DND-41 (cell line): ENCODE results near the gene SPTY2D1.
"Not testable (repeated sequence)": the region's sequence is repeated elsewhere in the genome, so short reads cannot be mapped to it uniquely, and the experiment has no call there.

Experiments
- ATAC-seq: fragments of 200-7000 bp; cut with Tn5 transposase; 3 replicates; pipeline ENCODE4 v1.9.1; 2021; ENCODE audit warnings: low read depth; ENCODE audit not compliant: insufficient read depth
- DNase-seq: peaks from one replicate; pipeline ENCODE4 v3.0.0-alpha.2; 2020
- H2AFZ ChIP-seq: 2 replicates; pipeline ENCODE4 v1.6.0; 2012; ENCODE audit warnings: low read depth, low read length
- H3K27ac ChIP-seq: 2 replicates; pipeline ENCODE4 v1.5.1; 2012; ENCODE audit warnings: low read length, inconsistent platforms
- H3K27me3 ChIP-seq: fragments of 200-600 bp; sonication (generic); 2 replicates; pipeline ENCODE4 v1.6.0; 2012; ENCODE audit warnings: low read length, mild to moderate bottlenecking, inconsistent platforms; ENCODE audit not compliant: insufficient read depth, poor library complexity
- H3K36me3 ChIP-seq: 2 replicates; pipeline ENCODE4 v1.5.1; 2012; ENCODE audit warnings: low read length, inconsistent platforms; ENCODE audit not compliant: insufficient read depth
- H3K4me1 ChIP-seq: 2 replicates; pipeline ENCODE4 v1.5.1; 2012; ENCODE audit warnings: mild to moderate bottlenecking, low read length; ENCODE audit not compliant: insufficient read depth
- H3K4me2 ChIP-seq: 2 replicates; pipeline ENCODE4 v1.6.0; 2012; ENCODE audit warnings: mild to moderate bottlenecking, moderate library complexity, low read length, inconsistent platforms; ENCODE audit not compliant: insufficient read depth
- H3K4me3 ChIP-seq, 2 experiments: fragments of 200-600 bp in 1 of 2; shearing (Covaris generic) in 1 of 2; 2 replicates each; pipeline ENCODE4 v1.5.1; 2012 to 2016; ENCODE audit warnings: inconsistent platforms in 2 of 2, low read length in 2 of 2, mild to moderate bottlenecking in 2 of 2, low read depth in 1 of 2, moderate library complexity in 1 of 2
- H3K79me2 ChIP-seq: 2 replicates; pipeline ENCODE4 v1.6.0; 2012; ENCODE audit warnings: low read length, inconsistent platforms; ENCODE audit not compliant: insufficient read depth
- H3K9ac ChIP-seq: 2 replicates; pipeline ENCODE4 v1.6.0; 2012; ENCODE audit warnings: low read depth, mild to moderate bottlenecking, inconsistent platforms, low read length, moderate library complexity
- H3K9me3 ChIP-seq: 2 replicates; pipeline ENCODE4 v1.5.1; 2012; ENCODE audit warnings: low read length, moderate library complexity, mild to moderate bottlenecking, inconsistent platforms; ENCODE audit not compliant: insufficient read depth, severe bottlenecking
- H4K20me1 ChIP-seq: 2 replicates; pipeline ENCODE4 v1.6.0; 2012; ENCODE audit warnings: low read length; ENCODE audit not compliant: insufficient read depth
- EZH2 ChIP-seq: IDR thresholded peaks from 3 replicates; pipeline ENCODE4 v1.6.1; 2012; ENCODE audit warnings: borderline replicate concordance, low read depth, mild to moderate bottlenecking, moderate library complexity, low read length, inconsistent platforms; ENCODE audit not compliant: severe bottlenecking
- TF ChIP-seq, protein P1 (sequence below): IDR thresholded peaks from 2 replicates; pipeline ENCODE4 v1.5.1; 2012; ENCODE audit warnings: borderline replicate concordance, low read length, moderate library complexity, mild to moderate bottlenecking; ENCODE audit not compliant: poor library complexity, severe bottlenecking; ENCODE audit errors: extremely low read depth

The SPTY2D1 gene

DNA sequence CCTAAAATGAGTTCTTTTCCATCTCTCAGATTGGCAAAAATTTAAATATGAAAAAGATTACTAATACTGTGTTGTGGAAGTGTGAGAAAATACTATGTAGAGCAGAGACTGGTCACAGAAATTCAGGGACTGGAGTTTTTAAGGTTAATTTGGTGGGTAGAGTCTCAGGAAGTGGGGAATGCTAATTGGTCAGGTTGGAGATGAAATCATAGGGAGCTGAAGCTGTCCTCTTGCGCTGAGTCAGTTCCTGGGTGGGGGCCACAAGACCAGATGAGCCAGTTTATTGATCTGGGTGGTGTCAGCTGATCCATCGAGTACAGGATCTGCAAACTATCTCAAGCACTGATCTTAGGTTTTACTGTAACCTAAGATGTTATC is 35.1 kb upstream of the SPTY2D1 start:
- H3K36me3 ChIP-seq = no peaks in the 10 kb centered on the region
- DNase-seq (no peak), ATAC-seq (no peak)
- H3K79me2 ChIP-seq = no peaks in the 10 kb centered on the region
- H3K9ac ChIP-seq = no peak overlapping the region
- H3K27ac ChIP-seq = no peak overlapping the region
- peaks cover 2% of the 10 kb centered on the region; the same call in 1 of the 2 replicates for H3K4me1 ChIP-seq
- no peak overlapping the region for H3K4me2 ChIP-seq
- H4K20me1 ChIP-seq = no peaks in the 10 kb centered on the region
- no peaks in the 10 kb centered on the region for H3K9me3 ChIP-seq
- no peak overlapping the region for H3K4me3 ChIP-seq
- TF ChIP-seq, protein P1, sequence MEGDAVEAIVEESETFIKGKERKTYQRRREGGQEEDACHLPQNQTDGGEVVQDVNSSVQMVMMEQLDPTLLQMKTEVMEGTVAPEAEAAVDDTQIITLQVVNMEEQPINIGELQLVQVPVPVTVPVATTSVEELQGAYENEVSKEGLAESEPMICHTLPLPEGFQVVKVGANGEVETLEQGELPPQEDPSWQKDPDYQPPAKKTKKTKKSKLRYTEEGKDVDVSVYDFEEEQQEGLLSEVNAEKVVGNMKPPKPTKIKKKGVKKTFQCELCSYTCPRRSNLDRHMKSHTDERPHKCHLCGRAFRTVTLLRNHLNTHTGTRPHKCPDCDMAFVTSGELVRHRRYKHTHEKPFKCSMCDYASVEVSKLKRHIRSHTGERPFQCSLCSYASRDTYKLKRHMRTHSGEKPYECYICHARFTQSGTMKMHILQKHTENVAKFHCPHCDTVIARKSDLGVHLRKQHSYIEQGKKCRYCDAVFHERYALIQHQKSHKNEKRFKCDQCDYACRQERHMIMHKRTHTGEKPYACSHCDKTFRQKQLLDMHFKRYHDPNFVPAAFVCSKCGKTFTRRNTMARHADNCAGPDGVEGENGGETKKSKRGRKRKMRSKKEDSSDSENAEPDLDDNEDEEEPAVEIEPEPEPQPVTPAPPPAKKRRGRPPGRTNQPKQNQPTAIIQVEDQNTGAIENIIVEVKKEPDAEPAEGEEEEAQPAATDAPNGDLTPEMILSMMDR = no peak
- TF ChIP-seq EZH2 = no peak
- no peaks in the 10 kb centered on the region for H3K27me3 ChIP-seq
- H2AFZ ChIP-seq = no peak overlapping the region

DNA sequence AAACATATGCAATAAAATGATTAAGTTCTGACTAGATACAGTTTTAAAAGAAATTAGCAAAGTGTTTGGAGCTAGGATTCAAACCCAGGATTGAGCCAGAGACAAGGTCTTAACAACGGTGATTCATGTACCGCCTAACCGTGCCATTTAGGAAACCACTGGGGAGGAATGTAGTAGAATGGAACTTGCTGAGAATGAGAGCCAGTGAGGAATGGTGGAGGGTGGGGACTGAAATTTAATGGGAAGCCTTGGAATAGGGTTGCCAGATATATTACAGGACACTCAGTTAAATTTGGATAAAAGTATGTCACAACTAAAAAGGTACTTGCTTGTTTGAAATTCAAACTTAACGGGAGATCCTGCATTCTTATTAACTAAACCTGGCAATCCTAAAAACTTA is 34.0 kb upstream of the SPTY2D1 start:
- DNase-seq = no peak
- Histone ChIP-seq H3K4me2 (no peak overlapping the region), H3K27ac (no peak overlapping the region)

DNA sequence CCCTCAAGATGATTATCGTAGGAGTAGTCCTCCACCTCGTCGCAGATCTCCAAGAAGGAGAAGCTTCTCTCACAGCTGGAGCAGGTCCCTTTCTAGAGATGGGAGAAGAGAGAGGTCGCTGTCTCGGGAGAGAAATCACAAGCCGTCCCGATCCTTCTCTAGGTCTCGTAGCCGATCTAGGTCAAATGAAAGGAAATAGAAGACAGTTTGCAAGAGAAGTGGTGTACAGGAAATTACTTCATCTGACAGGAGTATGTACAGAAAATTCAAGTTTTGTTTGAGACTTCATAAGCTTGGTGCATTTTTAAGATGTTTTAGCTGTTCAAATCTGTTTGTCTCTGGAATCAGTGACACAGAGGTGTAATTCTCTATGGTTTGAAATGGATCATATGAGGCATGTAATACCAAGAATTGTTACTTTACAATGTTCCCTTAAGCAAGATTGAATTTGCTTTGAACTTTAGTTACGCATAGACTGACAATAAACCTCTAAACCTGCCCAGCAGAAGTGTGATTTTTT is 31.3 kb upstream of the SPTY2D1 start:
- H3K79me2 ChIP-seq, H3K36me3 ChIP-seq, H3K9me3 ChIP-seq, H4K20me1 ChIP-seq, DNase-seq, H3K4me3 ChIP-seq, H3K9ac ChIP-seq, H3K4me2 ChIP-seq, ATAC-seq, H3K4me1 ChIP-seq, H3K27ac ChIP-seq, H2AFZ ChIP-seq, H3K27me3 ChIP-seq: not testable (repeated sequence)

More for the DNA sequence above, 34.0 kb upstream of the SPTY2D1 start:
- Histone ChIP-seq H2AFZ (no peak overlapping the region), H3K27me3 (no peaks in the 10 kb centered on the region), H4K20me1 (no peaks in the 10 kb centered on the region), H3K36me3 (no peaks in the 10 kb centered on the region), H3K4me1 (peaks cover 2% of the 10 kb centered on the region; the same call in 1 of the 2 replicates), H3K4me3 (no peak overlapping the region), H3K9ac (no peak overlapping the region), H3K79me2 (no peaks in the 10 kb centered on the region), H3K9me3 (no peaks in the 10 kb centered on the region)
- TF ChIP-seq, protein P1 = no peak
- TF ChIP-seq EZH2 = no peak
- ATAC-seq = no peak

DNA sequence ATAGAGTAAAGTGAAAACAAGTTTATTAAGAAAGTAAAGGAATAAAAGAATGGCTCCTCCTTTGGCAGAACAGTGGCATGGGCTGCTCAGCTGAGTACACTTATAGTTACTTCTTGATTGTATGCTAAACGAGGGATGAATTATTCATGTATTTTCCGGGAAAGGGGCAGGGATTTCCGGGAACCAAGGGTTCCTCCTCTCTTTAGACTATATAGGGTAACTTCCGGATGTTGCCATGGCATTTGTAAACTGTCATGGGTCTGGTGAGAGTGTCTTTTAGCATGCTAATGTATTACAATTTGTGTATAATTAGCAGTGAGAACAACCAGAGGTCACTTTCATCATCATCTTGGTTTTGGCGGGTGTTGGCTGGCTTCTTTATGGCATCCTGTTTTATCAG is 23.5 kb upstream of the SPTY2D1 start:
- Histone ChIP-seq H3K9me3 (peaks cover 6% of the 10 kb centered on the region), H3K36me3 (no peaks in the 10 kb centered on the region), H3K79me2 (no peaks in the 10 kb centered on the region), H3K4me2 (no peak overlapping the region), H3K4me3 (no peak overlapping the region), H4K20me1 (no peaks in the 10 kb centered on the region), H3K9ac (no peak overlapping the region), H3K27me3 (no peaks in the 10 kb centered on the region), H2AFZ (no peak overlapping the region), H3K27ac (no peak overlapping the region), H3K4me1 (no peaks in the 10 kb centered on the region)
- TF ChIP-seq, protein P1 = no peak
- no peak for TF ChIP-seq EZH2
- DNase-seq (no peak), ATAC-seq (no peak)
